HL-60/S4 treated with retinoic acid at 250 ng/mL for 4 days and 3 days (cell line): ENCODE data around the gene FAM124A.

Experiments used
- in situ Hi-C: fragments of 300-500 bp; cut with MboI; formaldehyde crosslinking; loops from 2 replicates; pipeline ENCODE4 v1.7.0; 2022; ENCODE audit warnings: low sequenced_read_pairs

FAM124A gene

DNA sequence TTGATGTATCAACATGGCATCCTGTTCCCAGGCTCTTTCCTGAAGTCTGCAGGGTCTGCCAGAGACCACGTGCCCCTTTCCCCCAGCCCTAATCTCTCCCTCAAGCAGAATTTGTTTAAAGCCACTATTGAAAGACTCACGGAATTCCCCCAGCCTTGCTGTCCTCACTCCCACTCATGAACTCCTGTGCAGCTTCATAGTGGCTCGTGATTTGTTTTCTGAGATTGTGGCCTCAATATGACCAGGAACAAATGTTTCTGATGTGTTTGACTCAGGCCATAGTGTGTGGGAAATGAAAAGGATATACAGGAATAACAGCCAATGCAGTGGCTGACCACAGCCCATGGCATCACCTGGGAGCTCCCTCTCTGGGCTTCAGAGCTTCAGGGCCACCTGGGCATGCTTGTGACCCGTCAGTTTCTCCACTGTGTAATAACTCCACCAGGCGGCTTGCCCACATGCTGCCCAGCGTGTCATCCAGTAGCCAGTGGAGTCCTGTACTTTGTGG lies 109.2 kb downstream of the FAM124A start:
- in situ Hi-C loops = no loop called here

DNA sequence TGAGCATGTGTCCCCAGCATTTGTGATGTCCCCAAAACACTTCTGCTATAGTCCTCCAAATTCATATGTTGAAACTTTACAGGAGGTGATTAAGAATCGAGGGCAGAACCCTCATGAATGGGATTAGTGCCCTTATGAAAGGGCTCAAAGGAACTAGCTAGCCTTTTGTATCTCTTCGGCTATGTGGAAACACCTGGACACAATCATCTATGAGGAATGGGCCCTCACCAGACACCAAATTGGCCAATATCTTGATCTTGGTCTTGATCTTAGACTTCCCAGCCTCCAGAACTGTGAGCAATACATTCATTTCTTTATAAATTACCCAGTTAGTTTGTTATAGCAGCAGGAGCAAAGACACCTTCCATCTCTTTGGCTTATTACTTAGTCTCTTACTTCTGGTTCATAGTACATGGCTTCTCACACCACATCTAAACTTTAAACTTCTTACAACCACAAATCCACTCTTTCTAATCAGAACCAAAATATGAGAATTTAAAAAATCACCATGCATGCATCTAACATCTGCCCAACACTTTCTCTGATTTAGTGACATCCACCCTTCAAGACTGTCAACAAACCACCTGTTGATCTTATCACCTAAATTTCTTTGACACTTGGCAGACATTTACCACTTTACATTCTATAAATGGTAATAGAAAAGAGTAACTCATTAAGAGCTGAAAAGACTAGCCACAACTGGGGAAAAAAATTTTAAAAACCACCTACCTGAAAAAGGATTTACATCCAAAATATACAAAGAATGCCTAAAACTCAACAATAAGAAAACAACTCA lies 110.6 kb downstream of the FAM124A start:
- in situ Hi-C loops = no loop called here

DNA sequence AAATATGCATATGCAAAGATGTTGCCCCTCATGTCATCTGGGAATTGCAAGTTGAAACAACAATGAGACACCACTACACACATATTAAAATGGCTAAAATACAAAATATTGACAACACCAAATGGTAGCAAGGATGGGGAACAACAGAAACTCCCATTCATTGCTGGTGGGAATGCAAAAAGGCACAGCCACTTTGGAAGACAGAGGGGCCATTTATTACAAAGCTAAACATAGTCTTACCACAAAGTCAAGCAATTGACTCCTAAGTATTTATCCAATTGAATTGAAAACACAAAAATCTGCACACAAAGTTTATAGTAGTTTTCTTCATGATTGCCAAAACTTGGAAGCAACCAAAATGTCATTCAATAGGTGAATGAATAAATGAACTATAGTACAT lies 111.2 kb downstream of the FAM124A start:
- in situ Hi-C loops = no loop called here

DNA sequence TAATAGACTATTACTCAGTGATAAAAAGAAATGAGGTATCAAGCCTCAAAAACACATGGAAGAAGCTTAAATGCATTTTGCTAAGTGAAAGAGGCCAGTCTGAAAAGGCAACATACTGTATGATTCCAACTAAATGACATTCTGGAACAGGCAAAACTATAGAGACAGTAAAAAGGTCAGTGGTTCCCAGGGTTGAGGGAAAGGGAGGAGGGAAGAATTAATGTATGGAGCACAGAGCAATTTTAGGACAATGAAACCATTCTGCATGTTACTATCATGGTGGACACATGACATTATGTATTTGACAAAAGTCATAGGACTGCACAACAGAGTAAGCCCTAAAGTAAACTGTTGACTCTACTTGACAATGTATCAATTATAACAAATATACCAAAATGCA lies 111.6 kb downstream of the FAM124A start:
- in situ Hi-C loops = no loop called here
